HG03442 (cell line): ENCODE results near the gene B3GALT5.

Experiments
- ATAC-seq: cut with Tn5 transposase; IDR thresholded peaks from one replicate; pipeline ENCODE4 v1.9.1; 2021; ENCODE audit warnings: mild to moderate bottlenecking, moderate library complexity; ENCODE audit not compliant: unreplicated experiment

Gene B3GALT5

DNA sequence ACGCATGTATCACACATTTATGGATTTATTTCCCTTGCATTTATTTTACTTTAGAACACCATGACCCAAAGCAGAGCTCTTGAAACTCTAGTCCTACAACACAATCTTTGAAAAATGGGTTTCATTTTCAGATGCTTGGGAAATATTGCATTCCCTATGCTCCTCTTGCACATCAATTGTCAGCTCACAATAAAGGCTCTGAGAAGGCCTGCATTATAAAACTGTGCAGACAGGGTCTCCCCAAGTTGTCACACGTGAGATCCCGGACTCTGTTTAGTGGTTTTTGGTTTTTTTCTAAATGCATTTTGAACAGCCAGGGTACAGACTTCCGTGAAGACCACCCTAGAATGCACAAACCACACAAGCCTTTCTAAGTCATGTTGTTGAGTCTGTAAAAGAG lies 9.9 kb upstream of the B3GALT5 start:
- no peak for ATAC-seq

DNA sequence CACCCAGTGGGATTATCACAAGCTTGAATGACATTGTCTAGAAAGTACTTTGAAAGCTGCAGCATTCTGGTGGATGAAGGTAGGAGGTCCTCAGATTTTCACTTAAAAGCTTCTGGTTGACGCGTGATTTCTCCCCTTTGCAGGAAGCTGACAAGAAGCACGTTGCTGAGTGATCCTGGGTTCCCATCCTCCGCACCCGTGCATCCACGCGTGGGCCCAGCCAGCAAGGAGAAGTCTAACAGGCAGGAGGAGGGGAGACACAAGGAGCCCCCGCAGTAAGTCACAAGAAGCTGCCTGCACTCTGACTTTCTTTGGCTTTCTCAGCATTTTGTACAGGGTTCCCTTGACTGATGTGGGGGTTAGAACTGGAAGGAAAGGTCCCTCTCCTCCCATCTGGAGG lies 7.8 kb upstream of the B3GALT5 start:
- ATAC-seq, result no peak

GRCh38 chr21:39610703-39611102 lies 2.0 kb upstream of the B3GALT5 start:
- no peak for ATAC-seq

DNA sequence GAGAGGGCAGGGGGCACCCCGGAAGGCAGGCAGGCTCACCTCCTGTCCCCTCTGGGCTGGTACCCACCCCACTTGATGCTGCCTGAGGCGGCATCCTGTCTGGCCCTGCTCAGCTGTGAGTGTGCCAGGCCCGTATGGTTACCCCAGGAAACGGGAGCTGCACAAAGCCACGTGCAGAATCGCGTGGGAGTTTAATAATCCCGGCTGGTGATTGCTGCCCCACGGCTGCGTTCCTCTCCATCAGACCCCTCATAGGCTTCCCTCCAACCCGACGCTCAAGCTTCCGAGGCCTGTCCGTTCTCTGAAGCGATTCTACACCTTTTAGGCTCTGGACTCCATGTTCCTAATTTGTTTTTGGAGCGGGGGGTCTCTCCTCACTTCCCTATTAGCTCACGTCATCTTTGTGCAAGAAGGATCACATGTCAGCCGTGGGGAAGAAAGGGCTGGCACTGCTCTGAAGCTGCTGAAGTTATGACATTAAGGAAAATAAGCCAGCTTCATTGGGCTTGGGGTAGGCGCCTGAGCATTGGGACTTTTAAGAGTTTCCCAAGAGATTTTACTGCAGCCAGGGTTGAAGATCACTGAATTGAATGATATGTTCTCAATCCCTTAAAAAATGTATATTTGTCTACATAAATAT lies 1.1 kb upstream of the B3GALT5 start:
- ATAC-seq, result no peak

DNA sequence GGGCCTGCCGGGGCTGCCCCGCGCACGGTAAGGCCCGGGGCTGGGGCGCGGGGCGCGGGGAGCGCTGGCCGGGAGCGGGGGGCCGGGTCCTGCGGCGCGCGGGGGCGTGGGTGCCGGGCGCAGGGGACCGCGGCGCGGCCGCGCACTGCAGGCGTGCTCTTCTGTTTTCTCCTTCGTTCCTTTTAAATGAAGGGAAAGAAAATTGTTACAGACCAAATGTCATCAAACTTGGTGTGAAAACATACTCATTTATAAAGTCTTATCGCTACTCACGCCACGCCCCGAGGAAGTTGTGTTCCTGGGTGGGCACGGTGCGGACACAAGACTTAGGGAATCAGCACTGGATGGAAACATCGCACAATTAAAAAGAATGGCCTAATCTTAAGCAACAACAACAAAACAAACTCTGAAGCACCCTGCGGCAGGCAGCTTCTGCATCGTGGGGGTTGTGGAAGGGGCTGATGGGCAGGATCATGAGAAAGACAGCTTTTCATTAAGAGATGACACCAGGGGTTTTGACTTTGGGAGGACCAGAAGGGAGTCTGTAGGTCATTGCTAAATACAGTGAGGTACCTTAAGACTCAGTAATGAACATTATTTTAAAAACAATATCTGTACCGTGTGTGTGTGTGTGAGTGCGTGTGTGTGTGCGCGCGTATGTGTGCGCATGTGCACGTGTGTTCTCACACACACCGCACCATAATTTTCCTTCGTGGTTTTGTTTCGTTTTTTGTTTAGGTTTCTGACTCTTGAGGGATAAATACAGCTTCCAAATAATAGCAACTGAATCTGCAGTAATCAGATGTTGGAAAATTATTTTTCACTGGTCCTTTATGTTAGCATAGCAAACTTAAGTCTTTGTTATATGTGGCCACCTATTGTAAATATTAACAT lies 548 bp downstream of the B3GALT5 start:
- ATAC-seq, result no peak

GRCh38 chr21:39616211-39616772 lies 3.6 kb downstream of the B3GALT5 start:
- no peak for ATAC-seq

DNA sequence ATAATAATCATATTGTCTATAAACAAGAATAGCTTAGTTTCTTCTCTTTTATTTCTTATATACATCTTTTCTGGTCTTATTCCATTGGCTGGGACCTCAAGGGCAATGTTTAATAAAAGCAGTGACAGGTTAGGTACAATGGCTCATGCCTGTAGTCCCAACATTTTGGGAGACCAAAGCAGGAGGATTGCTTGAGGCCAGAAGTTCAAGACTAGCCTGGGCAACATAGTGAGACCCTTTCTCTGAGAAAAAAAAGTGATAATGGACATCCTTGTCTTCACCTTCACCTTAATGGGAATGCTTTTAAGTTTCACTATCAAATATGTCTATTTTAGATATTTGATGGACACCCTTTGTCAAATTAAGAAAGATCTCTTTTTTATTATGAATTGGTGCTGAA lies 8.1 kb downstream of the B3GALT5 start:
- no peak for ATAC-seq

DNA sequence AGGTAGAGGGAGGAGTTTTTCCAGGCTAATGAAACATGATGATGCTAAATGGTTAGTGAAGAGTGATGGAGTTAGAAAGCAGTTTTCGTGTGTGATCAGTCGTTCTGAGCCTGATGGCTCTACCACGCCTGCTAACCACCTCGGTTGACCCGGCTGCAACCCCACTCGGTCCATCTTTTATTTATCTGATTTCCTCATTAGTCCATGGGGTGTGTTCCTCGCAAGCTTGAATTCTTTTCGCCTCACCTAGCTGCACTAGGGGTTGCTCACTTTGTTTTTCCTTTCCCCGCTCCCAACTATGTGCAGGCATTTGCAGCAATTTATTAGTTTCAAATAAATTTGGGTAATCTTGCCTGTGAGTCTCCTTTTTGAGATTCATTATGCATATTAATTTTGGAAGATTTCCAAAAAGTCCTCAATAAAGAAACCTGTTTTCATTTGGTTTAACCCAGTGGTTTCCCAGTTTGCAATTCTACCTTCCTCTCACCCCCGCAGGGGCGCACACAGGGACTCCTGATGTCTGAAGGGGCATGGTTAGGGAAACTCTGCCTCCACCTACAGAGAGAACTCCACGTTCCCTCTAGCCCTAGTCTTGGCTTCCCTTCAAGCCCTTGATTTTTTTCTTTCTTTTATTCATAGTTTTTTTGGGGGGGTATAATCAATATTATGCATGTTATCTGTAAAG lies 12.6 kb downstream of the B3GALT5 start:
- ATAC-seq, result no peak

DNA sequence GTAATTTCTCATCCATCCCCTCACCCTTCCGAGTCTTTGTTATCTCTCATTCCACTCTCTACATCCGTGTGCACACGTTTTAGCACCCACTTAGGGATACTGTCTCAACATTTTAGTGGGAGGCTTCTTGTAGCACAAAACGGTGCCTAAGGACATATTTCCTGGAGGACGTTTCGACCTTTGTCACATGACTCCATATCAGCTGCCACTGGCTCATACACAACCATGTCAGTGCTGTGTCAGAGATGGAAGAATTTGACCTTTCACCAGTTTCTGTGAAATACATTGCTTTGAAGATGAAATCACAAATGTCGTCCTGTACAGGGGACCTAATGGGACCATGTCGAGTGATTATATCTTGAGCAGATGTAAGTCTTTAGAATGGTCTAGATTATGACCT lies 15.6 kb downstream of the B3GALT5 start:
- no peak for ATAC-seq

- no peak for ATAC-seq
Observed at GRCh38 chr21:39630191-39630591, 17.5 kb downstream of the B3GALT5 start.

GRCh38 chr21:39630827-39631226 lies 18.1 kb downstream of the B3GALT5 start:
- ATAC-seq, result no peak

DNA sequence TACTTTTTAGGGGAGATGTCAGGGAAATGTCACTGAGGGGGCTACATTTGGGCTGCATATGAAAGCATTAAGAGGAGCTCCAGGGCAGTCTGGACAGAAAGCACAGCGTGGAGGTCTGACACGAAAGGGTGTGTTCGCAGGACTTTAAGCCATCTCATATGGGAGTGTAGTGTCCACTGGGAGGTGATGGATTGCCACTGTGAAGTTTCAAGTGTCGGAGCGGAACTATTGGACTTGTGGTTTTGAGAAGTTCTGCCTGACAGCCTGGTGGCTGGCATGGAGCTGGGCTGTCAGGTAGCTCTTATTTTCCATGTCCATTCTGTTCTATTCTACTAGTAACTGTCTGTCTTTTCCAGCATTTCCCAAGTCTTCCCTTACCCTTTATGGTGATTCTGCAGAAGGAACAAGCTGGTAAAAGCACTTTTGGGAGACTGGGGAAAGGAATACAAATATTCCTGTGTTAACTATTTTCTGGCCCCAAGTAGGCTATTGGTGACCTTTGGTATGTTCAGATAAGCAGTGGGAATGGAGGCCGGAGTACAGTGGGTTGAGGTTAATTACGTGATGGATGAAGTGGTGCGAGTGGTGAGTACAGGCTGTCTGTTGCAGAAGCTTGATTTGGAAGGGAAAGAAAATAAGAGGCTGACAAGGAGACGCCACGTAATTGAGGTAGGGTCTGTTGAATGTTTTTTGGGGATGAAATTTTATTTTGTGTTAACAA lies 19.3 kb downstream of the B3GALT5 start:
- ATAC-seq, result no peak

DNA sequence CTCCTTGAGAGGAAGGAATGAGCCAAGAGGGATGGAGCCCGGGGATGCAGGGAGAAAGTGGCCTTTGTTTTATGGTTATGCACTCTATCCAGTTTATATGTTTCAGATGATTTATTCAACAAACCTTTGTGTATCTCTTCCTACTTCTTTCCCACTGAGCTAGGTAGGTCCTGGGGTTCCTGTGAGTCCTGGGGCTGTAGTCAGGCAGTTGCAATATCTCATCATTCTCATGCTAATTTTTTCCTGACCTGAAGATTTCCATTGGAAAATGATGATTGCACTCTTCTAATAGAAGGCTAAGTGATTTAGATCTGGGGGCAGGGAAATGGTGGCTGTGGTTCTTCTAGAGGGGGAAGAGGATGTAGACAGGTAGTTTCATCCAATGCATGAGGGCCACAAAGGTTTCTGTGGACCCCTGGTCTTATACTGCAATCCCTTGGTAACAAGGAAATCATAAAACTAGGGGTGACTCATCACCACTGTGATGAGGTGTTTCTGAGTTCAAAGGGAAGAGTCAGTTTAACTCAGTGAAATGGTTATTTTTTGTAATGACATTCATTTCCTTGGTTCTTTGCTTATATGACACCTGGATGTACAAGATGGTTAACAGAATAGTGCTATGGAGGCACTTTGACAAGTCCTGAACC lies 20.2 kb downstream of the B3GALT5 start:
- ATAC-seq, result no peak

DNA sequence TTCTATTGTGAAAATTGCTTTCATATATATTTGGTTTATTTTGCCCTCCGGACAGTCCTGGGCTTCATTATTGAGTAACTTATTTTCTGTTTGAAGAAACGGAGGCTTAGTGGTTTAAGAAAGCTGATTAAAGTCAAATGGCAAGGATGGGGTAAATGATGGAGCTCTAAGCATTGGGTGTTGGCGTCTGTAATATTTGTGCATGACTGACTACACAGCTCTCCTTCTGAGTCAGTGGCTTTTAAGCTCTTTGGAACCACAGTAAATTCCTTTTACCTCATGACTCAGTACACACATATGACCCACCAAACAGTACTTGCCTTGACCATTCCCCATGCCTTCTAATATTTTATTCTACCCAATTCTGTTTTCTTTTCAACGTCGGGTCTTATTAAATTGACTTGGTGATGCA lies 21.0 kb downstream of the B3GALT5 start:
- ATAC-seq, result no peak

GRCh38 chr21:39634507-39634906 lies 21.8 kb downstream of the B3GALT5 start:
- ATAC-seq, result no peak

DNA sequence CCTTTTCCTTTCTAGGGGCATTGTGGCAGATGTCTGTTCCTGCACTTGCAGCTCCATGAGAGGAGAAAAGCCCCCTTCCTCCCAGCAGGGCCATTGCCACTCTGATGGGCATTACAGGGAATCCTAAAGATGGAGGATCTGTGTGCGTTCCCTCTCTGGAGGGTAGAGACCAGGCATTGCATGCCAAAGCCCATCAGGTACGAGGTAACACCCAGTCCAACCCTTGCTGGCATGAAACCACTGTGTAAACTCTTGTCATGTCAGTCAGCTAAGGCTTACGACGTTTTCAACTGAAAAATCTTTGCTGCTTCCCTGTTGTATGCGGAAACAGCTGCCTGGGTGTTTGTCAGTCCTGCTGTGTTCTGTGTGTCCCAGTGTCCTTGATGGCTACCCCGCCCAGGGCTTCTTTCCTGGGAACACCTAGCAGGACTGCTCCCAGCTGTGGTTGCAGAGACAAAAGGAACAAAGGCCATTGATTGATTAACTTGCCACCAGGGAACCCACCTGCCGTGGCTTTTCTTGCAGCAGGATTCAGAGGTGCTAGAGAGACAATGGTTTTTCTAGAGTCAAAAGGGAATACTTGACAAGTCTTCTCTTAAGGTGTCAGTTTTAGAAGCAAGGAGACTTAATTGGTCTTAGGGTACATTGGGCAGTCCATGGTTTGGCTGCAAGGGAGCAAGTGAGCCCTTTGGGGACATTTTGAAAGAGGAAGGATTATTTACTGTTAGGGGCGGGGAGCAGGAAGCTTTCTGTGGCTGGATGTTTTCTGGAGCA lies 24.6 kb downstream of the B3GALT5 start:
- ATAC-seq, result no peak

- ATAC-seq, result no peak
Observed at GRCh38 chr21:39637971-39638240, 25.2 kb downstream of the B3GALT5 start.

- no peak for ATAC-seq
Observed at GRCh38 chr21:39638281-39638680, 25.5 kb downstream of the B3GALT5 start.

DNA sequence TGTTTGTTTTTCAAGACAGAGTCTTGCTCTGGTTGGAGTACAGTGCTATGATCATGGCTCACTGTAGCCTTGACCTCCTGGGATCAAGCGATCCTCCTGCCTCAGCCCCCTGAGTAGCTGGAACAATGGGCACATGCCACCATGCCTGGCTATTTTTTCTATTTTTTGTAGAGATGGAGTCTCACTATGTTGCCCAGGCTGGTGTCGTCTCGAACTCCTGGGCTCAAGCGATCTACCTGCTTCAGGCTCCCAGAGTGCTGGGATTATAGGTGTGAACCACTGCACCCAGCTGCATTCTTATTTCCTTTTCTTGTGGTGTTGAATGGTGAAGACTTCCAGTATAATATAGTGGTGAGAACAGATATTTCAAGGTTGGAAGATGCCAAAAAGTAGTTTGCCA lies 28.0 kb downstream of the B3GALT5 start:
- ATAC-seq, result no peak
